Mesenchymal stem cell (in vitro differentiated cells and primary cell): ENCODE data around the gene TTC3.

Experiments used
- DNase-seq: peaks from one replicate; pipeline ENCODE4 v3.0.0-alpha.2; 2013
- H2AFZ ChIP-seq: one replicate; pipeline ENCODE4 v1.6.1; 2013; ENCODE audit warnings: low read depth, mild to moderate bottlenecking, control low read depth, inconsistent platforms, low read length, moderate library complexity
- H2AK5ac ChIP-seq: 2 replicates; pipeline ENCODE4 v1.6.1; 2013; ENCODE audit warnings: low read length, moderate library complexity, mild to moderate bottlenecking, inconsistent platforms; ENCODE audit not compliant: severe bottlenecking
- H2BK120ac ChIP-seq: one replicate; pipeline ENCODE4 v1.6.1; 2013; ENCODE audit warnings: low read depth, mild to moderate bottlenecking, inconsistent platforms, low read length, moderate library complexity
- H2BK12ac ChIP-seq, 2 experiments: one replicate each; pipeline ENCODE4 v1.6.1; 2013; ENCODE audit warnings: inconsistent platforms in 2 of 2, low read length in 2 of 2, mild to moderate bottlenecking in 2 of 2, moderate library complexity in 2 of 2, control low read depth in 1 of 2
- H2BK15ac ChIP-seq: one replicate; pipeline ENCODE4 v1.6.1; 2013; ENCODE audit warnings: mild to moderate bottlenecking, low read depth, inconsistent platforms; ENCODE audit not compliant: poor library complexity, severe bottlenecking
- H2BK5ac ChIP-seq: 2 replicates; pipeline ENCODE4 v1.6.1; 2013; ENCODE audit warnings: low read depth, mild to moderate bottlenecking, low read length, control low read depth, inconsistent platforms; ENCODE audit not compliant: poor library complexity, severe bottlenecking
- H3K14ac ChIP-seq, 2 experiments: one replicate each; pipeline ENCODE4 v1.6.1; 2013; ENCODE audit warnings: inconsistent platforms in 2 of 2, low read length in 2 of 2, control low read depth in 1 of 2, mild to moderate bottlenecking in 1 of 2, moderate library complexity in 1 of 2
- H3K18ac ChIP-seq, 2 experiments: one replicate each; pipeline ENCODE4 v1.6.1; 2013; ENCODE audit warnings: inconsistent platforms in 2 of 2, low read length in 2 of 2, control low read depth in 1 of 2, low read depth in 1 of 2, mild to moderate bottlenecking in 1 of 2
- H3K23ac ChIP-seq, 2 experiments: one replicate each; pipeline ENCODE4 v1.6.1; 2013; ENCODE audit warnings: inconsistent platforms in 2 of 2, low read length in 2 of 2, mild to moderate bottlenecking in 2 of 2, moderate library complexity in 2 of 2, control low read depth in 1 of 2
- H3K27ac ChIP-seq: 2 replicates; pipeline ENCODE4 v1.5.1; 2013; ENCODE audit warnings: mild to moderate bottlenecking, moderate library complexity, low read length, control low read depth, inconsistent platforms; ENCODE audit not compliant: poor library complexity, severe bottlenecking
- H3K27me3 ChIP-seq, 2 experiments: 2 replicates each; pipeline versions ENCODE4 v1.6.1 to v1.7.0; 2013; ENCODE audit warnings: low read length in 2 of 2, mild to moderate bottlenecking in 2 of 2, moderate library complexity in 2 of 2, control low read depth in 1 of 2, inconsistent platforms in 1 of 2; ENCODE audit not compliant: control insufficient read depth in 1 of 2, insufficient read depth in 1 of 2
- H3K36me3 ChIP-seq, 2 experiments: 2 replicates each; pipeline versions ENCODE4 v1.6.1 to v1.7.0; 2013; ENCODE audit warnings: low read length in 2 of 2, control low read depth in 1 of 2, inconsistent platforms in 1 of 2, low read depth in 1 of 2, mild to moderate bottlenecking in 1 of 2; ENCODE audit not compliant: insufficient read depth in 2 of 2, control insufficient read depth in 1 of 2
- H3K4ac ChIP-seq, 2 experiments: one replicate each; pipeline ENCODE4 v1.6.1; 2013; ENCODE audit warnings: inconsistent platforms in 2 of 2, low read length in 2 of 2, mild to moderate bottlenecking in 2 of 2, moderate library complexity in 2 of 2, control low read depth in 1 of 2, low read depth in 1 of 2
- H3K4me1 ChIP-seq: 2 replicates; pipeline ENCODE4 v1.6.1; 2013; ENCODE audit warnings: low read depth, low read length, control low read depth; ENCODE audit not compliant: control insufficient read depth, insufficient read depth
- H3K4me2 ChIP-seq: 2 replicates; pipeline ENCODE4 v1.6.1; 2013; ENCODE audit warnings: low read length, mild to moderate bottlenecking, inconsistent platforms; ENCODE audit not compliant: poor library complexity, severe bottlenecking
- H3K4me3 ChIP-seq, 2 experiments: 2 replicates each; pipeline versions ENCODE4 v1.5.1 to v1.7.0; 2013; ENCODE audit warnings: low read length in 2 of 2, mild to moderate bottlenecking in 2 of 2, control low read depth in 1 of 2, low read depth in 1 of 2; ENCODE audit not compliant: insufficient read depth in 1 of 2
- H3K79me1 ChIP-seq: replicated peaks from 2 replicates; pipeline ENCODE4 v1.6.1; 2013; ENCODE audit warnings: mild to moderate bottlenecking, control low read depth, low read length, inconsistent platforms; ENCODE audit not compliant: poor library complexity, severe bottlenecking
- H3K9ac ChIP-seq: 2 replicates; pipeline ENCODE4 v1.7.0; 2013; ENCODE audit warnings: mild to moderate bottlenecking, low read length, moderate library complexity
- H3K9me3 ChIP-seq: 2 replicates; pipeline ENCODE4 v1.7.0; 2013; ENCODE audit warnings: mild to moderate bottlenecking, low read length; ENCODE audit not compliant: control insufficient read depth
- H4K8ac ChIP-seq: one replicate; pipeline ENCODE4 v1.6.1; 2013; ENCODE audit warnings: inconsistent platforms, mild to moderate bottlenecking, low read length, moderate library complexity
- H4K91ac ChIP-seq: one replicate; pipeline ENCODE4 v1.6.1; 2013; ENCODE audit warnings: mild to moderate bottlenecking, low read length, inconsistent platforms
- WGBS: methylation state at CpG from one replicate; pipeline ENCODE4 v1.1.7; 2013; ENCODE audit warnings: mixed read lengths; 5-methylcytosine and 5-hydroxymethylcytosine counted together

Gene TTC3

DNA sequence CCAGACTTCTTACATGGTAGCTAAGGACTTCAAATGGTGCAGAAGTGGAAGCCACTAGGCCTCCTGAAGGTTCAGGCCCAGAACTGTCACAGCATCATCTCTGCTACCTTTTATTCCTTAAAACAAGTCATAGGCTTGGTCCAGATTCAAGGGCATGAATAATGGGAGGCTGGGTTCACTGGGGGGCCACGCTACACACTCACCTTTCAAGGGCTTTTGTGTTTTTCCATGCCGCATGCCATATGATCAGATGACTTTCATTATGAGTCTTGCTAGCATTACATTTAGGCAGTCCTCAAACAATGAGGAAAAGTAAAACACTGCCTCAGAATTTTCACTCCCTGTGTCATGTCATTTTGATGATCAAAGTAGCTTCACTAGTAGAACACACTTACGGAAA, 110.7 kb downstream of the TTC3 start:
- no peaks in the 10 kb centered on the region for H3K27me3 ChIP-seq
- no peak overlapping the region for H3K4me3 ChIP-seq
- H4K8ac ChIP-seq: no peak overlapping the region
- H2BK12ac ChIP-seq: no peak overlapping the region
- 96% methylated on average over 2 of the region's 3 CpGs for WGBS
- no peak overlapping the region for H3K14ac ChIP-seq
- H3K27ac ChIP-seq: no peak overlapping the region
- H3K36me3 ChIP-seq: peaks cover 25 to 81% of the 10 kb centered on the region in 2 experiments
- H2BK5ac ChIP-seq: no peak overlapping the region
- no peak overlapping the region for H3K18ac ChIP-seq
- H3K79me1 ChIP-seq: peaks cover 33% of the 10 kb centered on the region
- H3K4me2 ChIP-seq: no peak overlapping the region
- H3K23ac ChIP-seq: no peak overlapping the region
- H2AK5ac ChIP-seq: no peak overlapping the region
- H4K91ac ChIP-seq: no peak overlapping the region
- no peak overlapping the region for H2BK120ac ChIP-seq
- H3K4ac ChIP-seq: no peak overlapping the region
- no peak overlapping the region for H3K9ac ChIP-seq
- H2AFZ ChIP-seq: no peak overlapping the region
- H2BK15ac ChIP-seq: no peak overlapping the region
- DNase-seq: no peak
- peaks cover 4% of the 10 kb centered on the region for H3K9me3 ChIP-seq
- peaks cover 1% of the 10 kb centered on the region for H3K4me1 ChIP-seq

DNA sequence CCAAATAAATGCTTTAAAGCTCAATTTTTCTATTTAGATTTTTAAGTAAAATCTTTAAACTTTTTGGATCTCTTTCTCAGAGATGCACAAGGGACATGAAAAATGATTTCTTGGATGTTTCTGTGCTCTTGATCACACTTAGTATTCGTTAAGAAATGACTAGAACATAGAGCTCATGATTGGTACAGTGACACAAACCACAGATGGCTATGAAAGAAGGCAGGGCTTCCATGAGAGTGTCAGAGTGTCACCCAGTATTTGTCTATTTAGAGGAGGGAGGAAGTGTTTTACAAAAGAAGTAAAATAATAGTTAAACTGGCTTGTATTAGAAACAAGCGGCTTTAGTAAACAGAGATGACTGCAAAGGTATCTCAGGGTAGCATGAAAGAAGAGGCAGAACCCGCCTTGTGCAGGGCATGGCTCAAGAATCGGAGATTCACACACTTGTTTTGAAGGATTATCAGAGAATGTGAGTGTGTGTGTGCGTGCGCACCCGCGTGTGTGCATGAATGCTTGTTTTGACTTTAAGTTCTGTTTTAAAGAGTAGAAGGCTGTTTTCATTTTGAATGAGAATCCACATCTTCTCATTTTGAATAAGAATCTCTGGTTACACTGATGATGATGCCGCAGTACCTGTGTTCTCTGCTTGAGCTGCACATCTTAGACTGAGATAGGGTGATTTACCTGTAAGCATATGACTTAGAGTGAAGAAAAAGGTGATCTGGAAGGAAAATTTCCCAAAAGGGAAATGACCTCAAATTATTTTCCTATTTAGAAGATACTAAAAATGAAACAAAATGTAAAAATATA, 111.9 kb downstream of the TTC3 start:
- Histone ChIP-seq H3K23ac (no peak overlapping the region), H3K9ac (no peak overlapping the region), H3K4me2 (no peak overlapping the region), H4K91ac (no peak overlapping the region), H3K79me1 (peaks cover 25% of the 10 kb centered on the region), H3K27ac (no peak overlapping the region), H3K4ac (no peak overlapping the region), H4K8ac (no peak overlapping the region), H2AK5ac (no peak overlapping the region), H2BK15ac (no peak overlapping the region), H2AFZ (no peak overlapping the region), H2BK5ac (no peak overlapping the region), H3K9me3 (peaks cover under 1% of the 10 kb centered on the region), H2BK12ac (no peak overlapping the region), H3K36me3 (peaks cover 27 to 81% of the 10 kb centered on the region in 2 experiments), H3K4me1 (peaks cover 1% of the 10 kb centered on the region), H3K27me3 (no peaks in the 10 kb centered on the region), H3K14ac (no peak overlapping the region), H3K4me3 (no peak overlapping the region), H3K18ac (no peak overlapping the region), H2BK120ac (no peak overlapping the region)
- WGBS: 98% methylated on average over 9 of the region's 9 CpGs
- no peak for DNase-seq

DNA sequence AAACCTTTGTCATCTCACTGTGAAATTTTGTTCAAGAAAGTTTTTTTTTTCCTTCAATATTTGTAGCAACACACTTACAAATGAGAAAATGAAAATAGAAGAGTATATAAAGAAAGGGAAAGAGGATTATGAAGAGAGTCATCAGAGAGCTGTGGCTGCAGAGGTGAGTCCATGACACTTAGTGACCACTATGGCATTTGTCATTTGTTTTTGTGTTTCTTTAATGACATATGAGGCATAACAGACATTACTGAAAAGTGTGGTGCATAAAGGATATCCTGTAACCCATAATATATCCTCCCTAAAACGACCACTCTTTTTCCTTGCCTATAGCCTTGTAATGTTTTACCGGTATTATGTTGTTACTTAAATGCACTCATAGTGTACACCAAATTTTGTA, 113.9 kb downstream of the TTC3 start:
- Histone ChIP-seq H3K27ac (no peak overlapping the region), H2AK5ac (no peak overlapping the region), H4K8ac (no peak overlapping the region), H2BK120ac (no peak overlapping the region), H3K4me3 (no peak overlapping the region), H3K4ac (no peak overlapping the region), H3K9ac (no peak overlapping the region), H3K14ac (no peak overlapping the region), H3K4me1 (peaks cover 3% of the 10 kb centered on the region), H3K9me3 (no peaks in the 10 kb centered on the region), H2AFZ (no peak overlapping the region), H3K79me1 (peaks cover 19% of the 10 kb centered on the region), H3K23ac (no peak overlapping the region), H2BK5ac (no peak overlapping the region), H3K4me2 (no peak overlapping the region), H3K18ac (no peak overlapping the region), H2BK12ac (no peak overlapping the region), H2BK15ac (no peak overlapping the region), H3K27me3 (no peaks in the 10 kb centered on the region), H3K36me3 (peaks cover 34 to 88% of the 10 kb centered on the region in 2 experiments), H4K91ac (no peak overlapping the region)
- DNase-seq: no peak
- 94% methylated on average over 2 of the region's 2 CpGs for WGBS

DNA sequence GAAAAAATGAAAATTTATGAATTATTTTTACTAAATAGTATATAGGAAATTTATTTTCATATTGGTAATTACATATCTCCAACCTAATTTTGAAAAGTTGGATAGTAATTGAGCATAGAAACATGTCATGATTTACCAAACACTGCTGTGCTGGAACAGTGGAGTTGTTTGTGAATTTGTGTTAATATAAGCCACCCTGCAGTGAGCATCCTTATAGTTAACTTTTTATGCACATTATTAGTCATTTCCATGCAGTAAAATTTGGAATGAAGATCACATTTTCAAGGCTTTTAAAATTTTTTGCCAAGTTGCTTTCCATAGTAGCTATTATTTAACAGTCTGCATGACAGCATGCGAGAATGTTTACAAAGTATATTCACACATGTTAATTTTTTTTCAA, 115.8 kb downstream of the TTC3 start:
- Histone ChIP-seq H3K9ac (no peak overlapping the region), H2AFZ (no peak overlapping the region), H3K27ac (no peak overlapping the region), H2BK12ac (no peak overlapping the region), H2BK120ac (no peak overlapping the region), H3K23ac (no peak overlapping the region), H3K18ac (no peak overlapping the region), H3K4me1 (peaks cover 3% of the 10 kb centered on the region), H3K14ac (no peak overlapping the region), H4K8ac (no peak overlapping the region), H3K4me2 (no peak overlapping the region), H3K79me1 (peaks cover 12% of the 10 kb centered on the region), H3K4ac (no peak overlapping the region), H4K91ac (no peak overlapping the region), H3K4me3 (no peak overlapping the region), H2BK15ac (no peak overlapping the region), H2AK5ac (no peak overlapping the region), H3K9me3 (no peaks in the 10 kb centered on the region), H2BK5ac (no peak overlapping the region), H3K36me3 (peaks cover 31 to 89% of the 10 kb centered on the region in 2 experiments), H3K27me3 (no peaks in the 10 kb centered on the region)
- WGBS: 100% methylated on average over 1 of the region's 1 CpG
- no peak for DNase-seq
